Spinal cord (tissue), 10 donors: ENCODE measurements around the gene PPP2R5E. TPM values are rescaled to one million over a fixed set of nuclear protein-coding genes. Genes with fewer than 3 reads are reported as not detected.

Experiments
- DNase-seq, 6 donors: peaks; one replicate each; pipeline versions ENCODE4 v3.0.0 to v3.0.0-alpha.2; 2013 to 2015; ENCODE audit warnings: low spot score in 6 of 6, low read depth in 4 of 6
- H3K27ac ChIP-seq: one replicate; pipeline ENCODE4 v1.5.1; 2013; ENCODE audit warnings: low read depth, low read length, control low read depth
- H3K27me3 ChIP-seq: one replicate; pipeline ENCODE4 v1.6.1; 2013; ENCODE audit warnings: low read length; ENCODE audit not compliant: control insufficient read depth, insufficient read depth
- H3K36me3 ChIP-seq: one replicate; pipeline ENCODE4 v1.6.1; 2013; ENCODE audit warnings: low read length; ENCODE audit not compliant: control insufficient read depth, insufficient read depth
- H3K4me1 ChIP-seq: one replicate; pipeline ENCODE4 v1.6.1; 2013; ENCODE audit warnings: low read length; ENCODE audit not compliant: control insufficient read depth, insufficient read depth
- H3K4me3 ChIP-seq: one replicate; pipeline ENCODE4 v1.5.1; 2013; ENCODE audit warnings: low read depth, low read length, control low read depth
- H3K9me3 ChIP-seq: one replicate; pipeline ENCODE4 v1.6.1; 2013; ENCODE audit warnings: low read length; ENCODE audit not compliant: control insufficient read depth, insufficient read depth
- WGBS: methylation state at CpG from one replicate; pipeline ENCODE4 v1.1.5; 2013; ENCODE audit warnings: missing lambda C conversion rate; ENCODE audit not compliant: insufficient coverage; 5-methylcytosine and 5-hydroxymethylcytosine counted together
- polyA plus RNA-seq, 2 donors: library from polyadenylated mRNA; unstranded; fragments of 120-200 nt; gene quantifications; one replicate each; pipeline ENCODE4 v1.2.1, GENCODE V29; 2013; ENCODE audit not compliant: insufficient read length in 2 of 2
- small RNA-seq: library from RNA; depleted of rRNA; stranded (forward); fragments of <200 nt; gene quantifications from one replicate; pipeline ENCODE3, GENCODE V24; 2014; ENCODE audit warnings: low replicate concordance
- total RNA-seq, 2 donors: library from RNA; depleted of rRNA in 1 of 2; stranded (reverse); fragments of 120-200 nt in 1 of 2; fragments of >200 nt in 1 of 2; gene quantifications; one replicate each; pipeline versions ENCODE4 v1.2.3 to v1.2.4, GENCODE V29; 2013 to 2014
- donor health status: healthy.

The PPP2R5E gene
- total and polyA plus RNA-seq, 4 donors = 22.0 to 47.5 (median 37.6) TPM

DNA sequence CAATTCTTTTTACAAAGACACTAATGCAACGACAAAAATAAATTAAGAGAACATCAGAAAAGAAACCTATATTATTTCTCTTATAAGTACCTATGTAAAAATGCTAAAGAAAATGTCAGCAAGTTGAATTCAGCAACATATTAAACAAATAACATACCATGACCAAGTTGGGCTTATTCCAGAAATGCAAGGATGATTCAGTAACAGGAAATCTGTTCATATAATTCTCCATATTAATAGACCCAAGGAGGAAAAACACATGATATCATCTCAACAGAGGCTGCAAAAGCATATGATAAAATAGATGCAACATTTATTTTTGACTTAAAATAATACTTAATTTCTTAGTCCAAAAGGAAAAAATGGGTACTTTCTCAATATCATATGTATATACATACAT, 199.3 kb downstream of the PPP2R5E start:
- Histone ChIP-seq H3K27ac (no peak overlapping the region), H3K4me3 (no peak overlapping the region), H3K36me3 (no peaks in the 10 kb centered on the region), H3K4me1 (no peaks in the 10 kb centered on the region), H3K27me3 (no peaks in the 10 kb centered on the region), H3K9me3 (no peaks in the 10 kb centered on the region)
- WGBS = no CpG with 5 or more reads among the region's 1 CpG
- no peak for DNase-seq

GRCh38 chr14:63342371-63342770, 200.8 kb downstream of the PPP2R5E start:
- no peaks in the 10 kb centered on the region for H3K4me1 ChIP-seq
- H3K4me3 ChIP-seq = no peak overlapping the region
- WGBS = 45% methylated on average over 3 of the region's 7 CpGs
- H3K9me3 ChIP-seq = no peaks in the 10 kb centered on the region
- no peaks in the 10 kb centered on the region for H3K36me3 ChIP-seq
- no peak overlapping the region for H3K27ac ChIP-seq
- peak in 2 of 6 donors; percentile 4 to 45 for DNase-seq
- no peaks in the 10 kb centered on the region for H3K27me3 ChIP-seq

DNA sequence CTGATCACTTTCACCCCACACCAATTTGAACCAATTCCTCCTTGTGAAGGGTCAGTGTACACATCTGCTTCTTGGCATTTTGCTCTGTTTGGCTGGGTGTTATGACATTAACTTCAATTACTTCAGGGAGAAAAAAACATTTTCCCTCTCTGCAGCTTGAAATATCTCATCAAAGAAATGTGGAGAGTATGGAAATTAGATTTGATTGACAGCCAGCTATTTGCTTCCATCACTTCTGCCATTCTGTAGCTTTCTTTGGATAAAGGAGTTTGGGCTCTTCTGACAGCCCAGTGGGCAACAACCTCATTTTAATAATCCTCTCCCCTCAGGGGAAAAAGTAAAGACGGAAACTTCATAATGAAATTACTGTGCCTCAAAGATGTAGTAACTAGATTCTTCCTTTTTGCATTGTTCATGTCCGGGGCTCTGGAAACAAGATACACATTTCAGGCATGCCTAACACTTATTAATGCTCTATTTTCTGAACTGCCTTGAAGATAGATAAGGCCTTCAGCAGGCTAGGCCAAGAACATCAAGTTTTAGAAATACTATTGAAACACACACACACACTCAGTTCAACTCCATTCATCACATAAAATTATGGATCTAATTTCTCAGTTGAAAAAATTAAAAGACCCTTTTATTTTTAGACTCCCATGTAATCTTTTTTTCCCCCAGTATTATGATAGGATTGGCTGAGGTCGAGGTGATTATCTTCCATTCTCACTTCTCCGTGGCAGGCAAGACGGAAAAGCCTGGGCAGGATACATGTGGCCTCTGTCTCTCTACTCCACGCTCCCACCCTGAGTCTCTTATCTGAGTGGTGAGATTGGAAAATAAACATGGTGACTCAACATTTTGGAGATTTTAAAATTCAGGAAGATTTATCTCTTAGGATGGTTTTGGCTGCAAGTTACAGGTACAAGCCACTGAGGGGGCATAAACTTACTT, 214.1 kb downstream of the PPP2R5E start:
- Histone ChIP-seq H3K27me3 (no peaks in the 10 kb centered on the region), H3K4me3 (no peak overlapping the region), H3K27ac (no peak overlapping the region), H3K9me3 (no peaks in the 10 kb centered on the region), H3K4me1 (no peaks in the 10 kb centered on the region), H3K36me3 (no peaks in the 10 kb centered on the region)
- no peak for DNase-seq
- 83% methylated on average over 1 of the region's 6 CpGs for WGBS

GRCh38 chr14:63326840-63327239, 216.3 kb downstream of the PPP2R5E start:
- Histone ChIP-seq H3K4me1 (no peaks in the 10 kb centered on the region), H3K36me3 (no peaks in the 10 kb centered on the region), H3K9me3 (no peaks in the 10 kb centered on the region), H3K27ac (no peak overlapping the region), H3K4me3 (no peak overlapping the region), H3K27me3 (no peaks in the 10 kb centered on the region)
- WGBS = 64% methylated on average over 3 of the region's 5 CpGs
- DNase-seq = peak in 1 of 6 donors; percentile 75

DNA sequence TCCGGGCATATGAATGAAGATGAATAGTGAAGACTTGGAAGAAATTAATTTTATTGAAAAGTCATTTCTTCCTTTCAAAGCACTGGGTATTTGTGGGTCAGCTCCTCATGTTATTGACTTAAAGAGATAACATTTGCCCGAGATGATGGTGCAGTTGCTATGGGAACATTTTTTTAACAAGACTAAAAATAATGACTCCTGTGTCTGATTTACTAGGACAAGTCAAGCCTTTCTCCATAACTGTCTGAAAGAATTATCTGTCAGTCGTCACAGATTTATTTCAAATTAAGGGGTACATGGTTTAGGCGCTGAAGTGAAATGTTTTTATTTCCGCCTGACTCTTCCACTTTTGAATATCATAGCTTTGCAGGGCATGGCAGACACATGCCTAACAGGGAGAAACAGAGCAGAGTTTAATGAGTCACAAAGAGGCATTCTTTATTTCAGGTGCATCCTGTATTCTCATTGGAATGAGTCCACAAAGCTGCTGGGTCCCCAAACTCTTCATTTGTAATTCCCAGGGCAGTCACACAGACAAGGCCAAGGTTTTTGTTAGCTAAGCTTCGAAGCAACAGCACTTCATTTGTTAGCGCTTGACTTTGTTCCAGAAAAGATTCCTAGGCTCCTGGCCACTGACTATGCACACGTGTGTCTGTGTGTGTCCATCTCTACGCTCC, 220.1 kb downstream of the PPP2R5E start:
- H3K4me1 ChIP-seq = no peaks in the 10 kb centered on the region
- no peaks in the 10 kb centered on the region for H3K27me3 ChIP-seq
- no peak overlapping the region for H3K27ac ChIP-seq
- WGBS = no CpG with 5 or more reads among the region's 9 CpGs
- peak in 2 of 6 donors; percentile 44 to 52 for DNase-seq
- H3K4me3 ChIP-seq = no peak overlapping the region
- H3K9me3 ChIP-seq = no peaks in the 10 kb centered on the region
- no peaks in the 10 kb centered on the region for H3K36me3 ChIP-seq

GRCh38 chr14:63322472-63322871, 220.7 kb downstream of the PPP2R5E start:
- Histone ChIP-seq H3K27ac (no peak overlapping the region), H3K4me3 (no peak overlapping the region), H3K4me1 (no peaks in the 10 kb centered on the region), H3K9me3 (no peaks in the 10 kb centered on the region), H3K27me3 (no peaks in the 10 kb centered on the region), H3K36me3 (no peaks in the 10 kb centered on the region)
- peak in 1 of 6 donors; percentile 38 for DNase-seq
- no CpG with 5 or more reads among the region's 1 CpG for WGBS

Small RNAs within 50 kb of the gene (small RNA-seq; reads per million reads assigned to genes)
- not detected for gene RF00601

Other genes with a start within 250 kb of the PPP2R5E start
- gene GPHB5, start 224.4 kb downstream of the PPP2R5E start, total RNA-seq = not detected
- not detected for gene GPHB5, start 224.4 kb downstream of the PPP2R5E start, polyA plus RNA-seq
- 10 to 100 TPM; 19.4 to 22.6 TPM for gene WDR89, start 98.5 kb upstream of the PPP2R5E start, total RNA-seq
- 10 to 100 TPM; 11.8 to 14.7 TPM for gene WDR89, start 98.5 kb upstream of the PPP2R5E start, polyA plus RNA-seq
- gene SGPP1, start 184.7 kb upstream of the PPP2R5E start, total RNA-seq = 10 to 100 TPM; 17.1 to 52.0 TPM
- gene SGPP1, start 184.7 kb upstream of the PPP2R5E start, polyA plus RNA-seq = 10 to 100 TPM; 19.8 to 25.2 TPM